Measurements from ENCODE around the gene SYT1.

SYT1 gene

GRCh38 chr12:78887444-78887843 is 22.9 kb downstream of the SYT1 start:
- no peaks in the 10 kb centered on the region for H3K9me3 ChIP-seq (ENCODE audit: control insufficient read depth, insufficient read depth, low read depth, low read length)
- H3K36me3 ChIP-seq (ENCODE audit: control insufficient read depth in 2 of 2, insufficient read depth in 1 of 2, low read length in 2 of 2): no peaks in the 10 kb centered on the region
- CTCF ChIA-PET: no interaction called here
- H3K4me3 ChIP-seq (ENCODE audit: low read depth, low read length): no peak overlapping the region
- no peaks in the 10 kb centered on the region for H3K4me1 ChIP-seq (ENCODE audit: control insufficient read depth, insufficient read depth, low read length)
- POLR2A ChIA-PET: no interaction called here
- H3K27ac ChIP-seq (ENCODE audit: extremely low read depth, low read depth, low read length): no peak overlapping the region
- TF ChIP-seq ZNF654 (tag by site-specific recombination; IDR thresholded peaks at IDR 0.05; ENCODE audit: low read depth) (no peak), ZNF280C (tag by site-specific recombination; IDR thresholded peaks at IDR 0.05) (no peak), ZNF610 (tag by site-specific recombination; IDR thresholded peaks at IDR 0.05; ENCODE audit: borderline replicate concordance) (no peak), ZNF701 (tag by site-specific recombination; IDR thresholded peaks at IDR 0.05) (no peak), ZBTB7A (tag by site-specific recombination; IDR thresholded peaks at IDR 0.05; ENCODE audit: low read depth) (no peak), ZNF707 (tag by site-specific recombination; IDR thresholded peaks at IDR 0.05) (no peak), GLI2 (tag by site-specific recombination; IDR thresholded peaks at IDR 0.05; ENCODE audit: borderline replicate concordance, low read depth) (no peak), ZEB2 (tag by site-specific recombination; IDR thresholded peaks at IDR 0.05) (no peak), ZNF24 (tag by site-specific recombination; IDR thresholded peaks at IDR 0.05) (no peak), TCF7L2 (IDR thresholded peaks at IDR 0.05; ENCODE audit: borderline replicate concordance, low read depth, low read length) (no peak), ZNF169 (tag by site-specific recombination; IDR thresholded peaks at IDR 0.05) (no peak), ZNF155 (tag by site-specific recombination; IDR thresholded peaks at IDR 0.05) (no peak), TSHZ1 (tag by site-specific recombination; IDR thresholded peaks at IDR 0.05; ENCODE audit: borderline replicate concordance) (no peak), ZBTB1 (tag by site-specific recombination; IDR thresholded peaks at IDR 0.05) (no peak), ZNF510 (tag by site-specific recombination; IDR thresholded peaks at IDR 0.05; ENCODE audit: insufficient replicate concordance) (no peak), ZNF391 (tag by site-specific recombination; IDR thresholded peaks at IDR 0.05; ENCODE audit: borderline replicate concordance, low read depth) (no peak), ZNF704 (tag by site-specific recombination; IDR thresholded peaks at IDR 0.05) (no peak)

- H3K36me3 ChIP-seq (ENCODE audit: control insufficient read depth in 2 of 2, insufficient read depth in 1 of 2, low read length in 2 of 2): no peaks in the 10 kb centered on the region
- no peaks in the 10 kb centered on the region for H3K4me1 ChIP-seq (ENCODE audit: control insufficient read depth, insufficient read depth, low read length)
- ChIA-PET CTCF (no interaction called here), POLR2A (no interaction called here)
- H3K27ac ChIP-seq (ENCODE audit: extremely low read depth, low read depth, low read length): no peak overlapping the region
- H3K9me3 ChIP-seq (ENCODE audit: control insufficient read depth, insufficient read depth, low read depth, low read length): no peaks in the 10 kb centered on the region
- H3K4me3 ChIP-seq (ENCODE audit: low read depth, low read length): no peak overlapping the region
- TF ChIP-seq KLF10 (tag by site-specific recombination; IDR thresholded peaks at IDR 0.05) (no peak), ZNF280C (tag by site-specific recombination; IDR thresholded peaks at IDR 0.05) (no peak), PRDM4 (tag by site-specific recombination; IDR thresholded peaks at IDR 0.05) (no peak), ZNF274 (IDR thresholded peaks at IDR 0.05; ENCODE audit: low read length) (no peak), ZNF274 (tag by site-specific recombination; IDR thresholded peaks at IDR 0.05; ENCODE audit: borderline replicate concordance) (no peak), ZNF585B (tag by site-specific recombination; IDR thresholded peaks at IDR 0.05) (no peak), TRIM28 (IDR thresholded peaks at IDR 0.05; ENCODE audit: borderline replicate concordance, low read length) (no peak), ZNF704 (tag by site-specific recombination; IDR thresholded peaks at IDR 0.05) (no peak)
Measured at GRCh38 chr12:78888568-78888967, 24.0 kb downstream of the SYT1 start.

Data from HEK293 (cell line).